ENCODE measurements around the gene GPR15LG.

GPR15LG gene

DNA sequence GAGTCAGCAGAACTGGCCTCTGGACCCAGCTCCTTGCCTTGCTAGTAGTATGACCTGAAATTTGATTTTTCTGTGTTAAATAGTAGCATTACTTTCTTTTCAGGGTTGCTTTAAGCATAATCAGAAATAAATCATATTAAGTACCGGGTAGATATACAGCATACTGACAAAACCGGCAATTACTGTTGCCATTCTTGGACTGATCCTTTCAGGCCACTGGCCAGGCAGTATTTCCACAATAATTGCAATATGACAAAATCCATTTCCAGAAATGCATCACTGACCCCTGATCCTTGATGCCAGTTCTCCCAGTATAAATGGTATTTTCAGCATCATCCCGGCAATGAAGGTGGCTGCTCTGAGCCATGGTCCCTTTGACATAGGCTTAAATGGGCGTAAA is 60.9 kb downstream of the GPR15LG start:
- H2AFZ ChIP-seq (ENCODE audit: low read depth) = no peak overlapping the region
- H3K27ac ChIP-seq = no peak overlapping the region
- no peak overlapping the region for H3K4me3 ChIP-seq (IDR thresholded peaks at IDR 0.05; ENCODE audit: insufficient read depth, low read depth, low read length)
- H3K4me1 ChIP-seq (ENCODE audit: low read depth, poor library complexity, severe bottlenecking) = no peaks in the 10 kb centered on the region
- H3K4me2 ChIP-seq = no peak overlapping the region
- H3K79me2 ChIP-seq (ENCODE audit: insufficient read depth, low read depth) = no peaks in the 10 kb centered on the region
- H3K27me3 ChIP-seq (ENCODE audit: insufficient read depth, low read depth) = no peaks in the 10 kb centered on the region
- no peak for TF ChIP-seq CTCF (conservative IDR thresholded peaks at IDR 0.05; ENCODE audit: low read depth, low read length)
- H3K9ac ChIP-seq = no peak overlapping the region
- no peaks in the 10 kb centered on the region for H3K36me3 ChIP-seq (ENCODE audit: insufficient read depth)
- no peaks in the 10 kb centered on the region for H4K20me1 ChIP-seq (ENCODE audit: insufficient read depth)
